DOHH2 (cell line): ENCODE results near the gene TESK2.
A peak's percentile ranks its signal among the peaks of the same experiment; 100 is the strongest.

Experiments
- H3F3A ChIP-seq: fragments of 200-600 bp; sonication (generic), shearing (Covaris generic); 2 replicates; pipeline ENCODE4 v1.6.0; 2016; ENCODE audit warnings: antibody characterized with exemption, mild to moderate bottlenecking; ENCODE audit not compliant: control insufficient read depth, insufficient read depth
- H3K27ac ChIP-seq: fragments of 200-600 bp; sonication (generic); 2 replicates; pipeline ENCODE4 v1.5.1; 2014; ENCODE audit warnings: low read depth, mild to moderate bottlenecking, low read length, moderate library complexity
- H3K27me3 ChIP-seq: fragments of 200-600 bp; sonication (generic); 2 replicates; pipeline ENCODE4 v1.6.1; 2014; ENCODE audit warnings: mild to moderate bottlenecking, low read length, mixed read lengths; ENCODE audit not compliant: control insufficient read depth
- H3K36me3 ChIP-seq: fragments of 200-600 bp; sonication (generic); 2 replicates; pipeline ENCODE4 v1.6.1; 2014; ENCODE audit warnings: mild to moderate bottlenecking, low read length, moderate library complexity, mixed read lengths; ENCODE audit not compliant: control insufficient read depth
- H3K4me1 ChIP-seq: fragments of 200-600 bp; sonication (generic); 2 replicates; pipeline ENCODE4 v1.6.1; 2014; ENCODE audit warnings: mild to moderate bottlenecking, low read length, mixed read lengths; ENCODE audit not compliant: control insufficient read depth
- H3K4me2 ChIP-seq: fragments of 200-600 bp; sonication (generic); 2 replicates; pipeline ENCODE4 v1.6.0; 2014; ENCODE audit warnings: mild to moderate bottlenecking, low read length, moderate library complexity
- H3K4me3 ChIP-seq: fragments of 200-600 bp; sonication (generic); 2 replicates; pipeline ENCODE4 v1.5.1; 2014; ENCODE audit warnings: mild to moderate bottlenecking, low read length, mixed read lengths
- H3K79me2 ChIP-seq: fragments of 200-600 bp; sonication (generic); 2 replicates; pipeline ENCODE4 v1.6.1; 2014; ENCODE audit warnings: mild to moderate bottlenecking, low read length, mixed read lengths; ENCODE audit not compliant: control insufficient read depth
- H3K9me2 ChIP-seq: fragments of 200-600 bp; sonication (generic); replicated peaks from 2 replicates; pipeline ENCODE4 v1.6.1; 2014; ENCODE audit warnings: mild to moderate bottlenecking, low read length, mixed read lengths; ENCODE audit not compliant: control insufficient read depth
- H3K9me3 ChIP-seq: fragments of 200-600 bp; sonication (generic); 2 replicates; pipeline ENCODE4 v1.6.1; 2014; ENCODE audit warnings: antibody characterized with exemption, low read length, mixed read lengths; ENCODE audit not compliant: control insufficient read depth, insufficient read depth
- H4K20me1 ChIP-seq: fragments of 200-600 bp; sonication (generic); 2 replicates; pipeline ENCODE4 v1.6.0; 2014; ENCODE audit warnings: low read depth, mild to moderate bottlenecking, antibody characterized with exemption, low read length, moderate library complexity; ENCODE audit not compliant: control insufficient read depth, insufficient read depth
- EZH2phosphoT487 ChIP-seq: fragments of 200-600 bp; sonication (generic); IDR thresholded peaks from 2 replicates; pipeline ENCODE4 v1.6.1; 2017; ENCODE audit warnings: borderline replicate concordance, mild to moderate bottlenecking, antibody characterized with exemption, low read length, moderate library complexity, mixed read lengths
- TF ChIP-seq, protein P1 (sequence below): fragments of 200-600 bp; sonication (generic); IDR thresholded peaks from one replicate; pipeline ENCODE4 v1.5.1; 2014; ENCODE audit warnings: antibody characterized with exemption, mild to moderate bottlenecking, low read depth, low read length; ENCODE audit not compliant: poor library complexity, severe bottlenecking

TESK2 gene

DNA sequence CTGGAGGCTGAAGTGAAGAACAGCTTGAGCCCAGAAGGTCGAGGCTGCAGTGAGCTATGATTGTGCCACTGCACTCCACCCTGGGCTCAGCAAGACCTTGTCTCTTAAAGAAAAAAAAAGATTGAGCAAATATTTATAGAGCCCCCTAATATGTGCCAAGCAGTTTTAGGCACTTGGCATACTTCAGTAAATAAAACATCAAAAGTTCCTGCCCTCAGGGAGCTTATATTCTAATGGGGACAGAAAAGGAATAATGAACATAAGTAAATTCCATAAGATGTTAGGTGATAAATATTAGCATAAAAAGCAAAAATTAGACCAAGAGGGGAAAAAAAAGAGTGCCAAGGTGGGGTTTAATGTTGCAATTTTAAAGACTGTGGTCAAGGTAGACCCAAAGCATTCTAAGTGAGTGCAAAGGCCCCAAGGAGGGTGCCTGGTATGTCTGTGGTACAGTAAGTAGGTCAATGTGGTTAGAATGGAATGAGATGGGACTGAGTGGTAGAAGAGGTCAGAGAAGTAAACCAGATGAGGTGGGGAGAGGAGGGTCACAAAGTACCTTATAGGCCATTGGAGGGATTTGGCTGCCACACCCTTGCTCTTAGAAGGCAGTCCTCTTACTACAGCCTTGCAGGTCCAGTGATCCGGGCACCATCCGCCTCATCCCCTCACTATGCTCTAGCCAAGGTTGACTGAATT is 153.2 kb downstream of the TESK2 start:
- Histone ChIP-seq H3K9me3 (peaks cover 5% of the 10 kb centered on the region; the same call in 1 of the 2 replicates), H3K36me3 (peaks cover 65% of the 10 kb centered on the region), H3K4me1 (peaks cover 42% of the 10 kb centered on the region), H3K27ac (peak overlapping the region; percentile 87; the same call in 1 of the 2 replicates), H4K20me1 (no peaks in the 10 kb centered on the region), H3K9me2 (no peaks in the 10 kb centered on the region), H3K4me3 (peak overlapping the region; percentile 88; the same call in 1 of the 2 replicates), H3K4me2 (peak overlapping the region; percentile 96), H3K79me2 (peaks cover 50% of the 10 kb centered on the region), H3K27me3 (no peaks in the 10 kb centered on the region), H3F3A (peaks cover 20% of the 10 kb centered on the region; the same call in 1 of the 2 replicates)
- no peak for TF ChIP-seq EZH2phosphoT487
- TF ChIP-seq, protein P1, sequence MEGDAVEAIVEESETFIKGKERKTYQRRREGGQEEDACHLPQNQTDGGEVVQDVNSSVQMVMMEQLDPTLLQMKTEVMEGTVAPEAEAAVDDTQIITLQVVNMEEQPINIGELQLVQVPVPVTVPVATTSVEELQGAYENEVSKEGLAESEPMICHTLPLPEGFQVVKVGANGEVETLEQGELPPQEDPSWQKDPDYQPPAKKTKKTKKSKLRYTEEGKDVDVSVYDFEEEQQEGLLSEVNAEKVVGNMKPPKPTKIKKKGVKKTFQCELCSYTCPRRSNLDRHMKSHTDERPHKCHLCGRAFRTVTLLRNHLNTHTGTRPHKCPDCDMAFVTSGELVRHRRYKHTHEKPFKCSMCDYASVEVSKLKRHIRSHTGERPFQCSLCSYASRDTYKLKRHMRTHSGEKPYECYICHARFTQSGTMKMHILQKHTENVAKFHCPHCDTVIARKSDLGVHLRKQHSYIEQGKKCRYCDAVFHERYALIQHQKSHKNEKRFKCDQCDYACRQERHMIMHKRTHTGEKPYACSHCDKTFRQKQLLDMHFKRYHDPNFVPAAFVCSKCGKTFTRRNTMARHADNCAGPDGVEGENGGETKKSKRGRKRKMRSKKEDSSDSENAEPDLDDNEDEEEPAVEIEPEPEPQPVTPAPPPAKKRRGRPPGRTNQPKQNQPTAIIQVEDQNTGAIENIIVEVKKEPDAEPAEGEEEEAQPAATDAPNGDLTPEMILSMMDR = no peak

DNA sequence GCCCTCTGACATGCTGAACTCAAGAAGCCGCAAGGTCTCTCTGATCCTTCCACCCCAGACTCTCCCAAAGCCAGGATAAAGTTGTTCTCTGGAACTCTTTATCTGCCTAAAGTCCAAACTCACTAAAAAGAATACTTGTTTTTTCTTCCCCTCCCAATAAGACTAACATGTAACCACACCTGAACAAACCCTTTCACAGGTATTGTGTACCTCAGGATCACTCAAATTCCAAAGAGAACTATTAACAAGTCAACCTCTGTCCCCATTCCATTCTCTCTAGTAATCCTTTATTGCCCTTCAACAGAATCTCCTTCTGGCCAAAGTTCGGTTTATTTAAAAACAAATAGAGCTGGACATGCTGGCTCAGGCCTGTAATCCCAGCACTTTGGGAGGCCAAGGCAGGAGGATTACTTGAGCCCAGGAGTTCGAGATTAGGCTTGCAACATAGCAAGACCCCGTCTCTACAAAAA is 155.1 kb downstream of the TESK2 start:
- TF ChIP-seq EZH2phosphoT487 = no peak
- TF ChIP-seq, protein P1 = no peak
- peaks cover 51% of the 10 kb centered on the region for H3K36me3 ChIP-seq
- H3K9me2 ChIP-seq = no peaks in the 10 kb centered on the region
- H4K20me1 ChIP-seq = no peaks in the 10 kb centered on the region
- peaks cover 29% of the 10 kb centered on the region for H3K4me1 ChIP-seq
- H3K27me3 ChIP-seq = no peaks in the 10 kb centered on the region
- H3K9me3 ChIP-seq = peaks cover 5% of the 10 kb centered on the region; the same call in 1 of the 2 replicates
- peaks cover 31% of the 10 kb centered on the region for H3K79me2 ChIP-seq
- H3K4me3 ChIP-seq = no peak overlapping the region
- H3K4me2 ChIP-seq = no peak overlapping the region
- H3K27ac ChIP-seq = no peak overlapping the region
- peaks cover 20% of the 10 kb centered on the region; the same call in 1 of the 2 replicates for H3F3A ChIP-seq

- Histone ChIP-seq H3K4me3 (no peak overlapping the region), H3F3A (peaks cover 20% of the 10 kb centered on the region), H3K79me2 (peaks cover 20% of the 10 kb centered on the region), H3K9me2 (no peaks in the 10 kb centered on the region), H3K27me3 (no peaks in the 10 kb centered on the region), H3K9me3 (peaks cover 5% of the 10 kb centered on the region; the same call in 1 of the 2 replicates), H4K20me1 (no peaks in the 10 kb centered on the region), H3K4me2 (peak overlapping the region; percentile 38), H3K27ac (0 out of 2 replicates have a peak overlapping the region, but pooled peaks have one; percentile 0), H3K36me3 (peaks cover 46% of the 10 kb centered on the region), H3K4me1 (peaks cover 29% of the 10 kb centered on the region)
- TF ChIP-seq EZH2phosphoT487 = no peak
- TF ChIP-seq, protein P1 = peak; percentile 53
These were observed 156.4 kb downstream of the TESK2 start for GRCh38 chr1:45334308-45335245.
